IMR-90 (cell line): ENCODE results near the gene CUBN. TPM values are rescaled to one million over a fixed set of nuclear protein-coding genes. Genes with fewer than 3 reads are reported as not detected.

Experiments used
- ATAC-seq: fragments of 200-7000 bp; cut with Tn5 transposase; 2 replicates; pipeline ENCODE4 v1.9.1; 2020; ENCODE audit warnings: low read depth, mild to moderate bottlenecking, moderate library complexity
- BruUV-seq: library from RNA; stranded (reverse); fragments of 400-500 nt; replicated peaks from 2 replicates; lab custom pipeline; 2021; lab: Mats Ljungman, UMichigan
- CTCF ChIA-PET: fragments of 300-600 bp; formaldehyde crosslinking; extraction: SDS; loops from one replicate; lab custom pipeline; 2021; ENCODE audit warnings: antibody characterized with exemption; lab: Yijun Ruan, JAX
- POLR2A ChIA-PET: fragments of 300-600 bp; sonication (Branson Sonifier 250); formaldehyde crosslinking; loops from one replicate; lab custom pipeline; 2022; ENCODE audit warnings: antibody characterized with exemption; ENCODE audit not compliant: unreplicated experiment; lab: Charles Lee
- DNase-seq: peaks from one replicate; pipeline ENCODE4 v3.0.0; 2013
- H2AFZ ChIP-seq: replicated peaks from 2 replicates; pipeline ENCODE3; 2013; ENCODE audit warnings: low read length, mild to moderate bottlenecking; ENCODE audit not compliant: poor library complexity
- H2AK5ac ChIP-seq: 2 replicates; pipeline ENCODE4 v1.6.1; 2013; ENCODE audit warnings: low read depth, low read length, inconsistent platforms
- H2AK9ac ChIP-seq: replicated peaks from 2 replicates; pipeline ENCODE3; 2013; ENCODE audit warnings: mild to moderate bottlenecking, low read depth, low read length, moderate library complexity; ENCODE audit not compliant: poor library complexity
- H2BK120ac ChIP-seq: 2 replicates; pipeline ENCODE4 v1.6.1; 2013; ENCODE audit warnings: low read depth, low read length, inconsistent platforms
- H2BK15ac ChIP-seq: 3 replicates; pipeline ENCODE4 v1.6.1; 2013; ENCODE audit warnings: low read depth, low read length, inconsistent platforms
- H2BK20ac ChIP-seq: 2 replicates; pipeline ENCODE4 v1.6.1; 2013; ENCODE audit warnings: low read depth, mild to moderate bottlenecking, inconsistent platforms, low read length, moderate library complexity
- H2BK5ac ChIP-seq: 2 replicates; pipeline ENCODE4 v1.6.1; 2013; ENCODE audit warnings: mild to moderate bottlenecking, low read depth, low read length, inconsistent platforms; ENCODE audit not compliant: poor library complexity, severe bottlenecking
- H3K14ac ChIP-seq: replicated peaks from 2 replicates; pipeline ENCODE4 v1.6.1; 2013; ENCODE audit warnings: low read depth, low read length, inconsistent platforms
- H3K18ac ChIP-seq: 2 replicates; pipeline ENCODE4 v1.6.1; 2013; ENCODE audit warnings: low read depth, low read length, control low read depth
- H3K23ac ChIP-seq: 2 replicates; pipeline ENCODE4 v1.6.1; 2013; ENCODE audit warnings: low read depth, low read length, inconsistent platforms
- H3K27ac ChIP-seq: 2 replicates; pipeline ENCODE4 v1.5.1; 2013; ENCODE audit warnings: mild to moderate bottlenecking, control low read depth, low read length; ENCODE audit not compliant: insufficient read depth
- H3K27me3 ChIP-seq: 2 replicates; pipeline ENCODE4 v1.6.1; 2013; ENCODE audit warnings: low read length; ENCODE audit not compliant: control insufficient read depth, insufficient read depth
- H3K36me3 ChIP-seq: 2 replicates; pipeline ENCODE4 v1.6.1; 2013; ENCODE audit warnings: low read length, mixed read lengths; ENCODE audit not compliant: control insufficient read depth, insufficient read depth
- H3K4ac ChIP-seq: 2 replicates; pipeline ENCODE4 v1.6.1; 2013; ENCODE audit warnings: low read depth, low read length, inconsistent platforms
- H3K4me1 ChIP-seq: 2 replicates; pipeline ENCODE4 v1.6.1; 2013; ENCODE audit warnings: low read length, mixed read lengths; ENCODE audit not compliant: control insufficient read depth, insufficient read depth
- H3K4me2 ChIP-seq: 2 replicates; pipeline ENCODE4 v1.6.1; 2013; ENCODE audit warnings: low read depth, mild to moderate bottlenecking, control low read depth, low read length, moderate library complexity
- H3K4me3 ChIP-seq: 2 replicates; pipeline ENCODE4 v1.5.1; 2013; ENCODE audit warnings: low read depth, mild to moderate bottlenecking, control low read depth, low read length, moderate library complexity; ENCODE audit not compliant: insufficient read depth
- H3K56ac ChIP-seq: 2 replicates; pipeline ENCODE4 v1.6.1; 2013; ENCODE audit warnings: low read length, inconsistent platforms; ENCODE audit not compliant: insufficient read depth; ENCODE audit errors: extremely low read depth
- H3K79me1 ChIP-seq, 2 experiments: 2 replicates each; pipeline ENCODE4 v1.6.1; 2013; ENCODE audit warnings: low read length in 2 of 2, inconsistent platforms in 1 of 2, low read depth in 1 of 2
- H3K9ac ChIP-seq: 2 replicates; pipeline ENCODE4 v1.6.1; 2013; ENCODE audit warnings: low read depth, low read length, control low read depth
- H3K9me1 ChIP-seq: 2 replicates; pipeline ENCODE4 v1.6.1; 2013; ENCODE audit warnings: low read length, inconsistent platforms; ENCODE audit not compliant: insufficient read depth
- H3K9me3 ChIP-seq: 2 replicates; pipeline ENCODE4 v1.6.1; 2013; ENCODE audit warnings: low read length; ENCODE audit not compliant: control insufficient read depth, insufficient read depth
- H4K20me1 ChIP-seq: 2 replicates; pipeline ENCODE4 v1.6.1; 2013; ENCODE audit warnings: low read length, inconsistent platforms; ENCODE audit not compliant: insufficient read depth
- H4K5ac ChIP-seq: 2 replicates; pipeline ENCODE4 v1.6.1; 2013; ENCODE audit warnings: mild to moderate bottlenecking, low read depth, low read length, control low read depth
- H4K8ac ChIP-seq, 2 experiments: 2 replicates each; pipeline ENCODE4 v1.6.1; 2013; ENCODE audit warnings: low read depth in 2 of 2, low read length in 2 of 2, control low read depth in 1 of 2, inconsistent platforms in 1 of 2
- H4K91ac ChIP-seq: 2 replicates; pipeline ENCODE4 v1.6.1; 2013; ENCODE audit warnings: low read depth, low read length, inconsistent platforms; ENCODE audit not compliant: insufficient read depth
- CEBPB ChIP-seq: IDR thresholded peaks from 2 replicates; pipeline ENCODE4 v1.6.1; 2012; ENCODE audit warnings: low read depth, low read length, improper control_type of control experiment
- CHD1 ChIP-seq: IDR thresholded peaks from 2 replicates; pipeline ENCODE4 v1.6.1; 2012; ENCODE audit warnings: low read depth, low read length, improper control_type of control experiment
- ELK1 ChIP-seq: fragments of 150-350 bp; IDR thresholded peaks from 2 replicates; pipeline ENCODE4 v1.6.1; 2016; ENCODE audit warnings: low read depth, mild to moderate bottlenecking, low read length, moderate library complexity, borderline replicate concordance
- FOS ChIP-seq: fragments of 150-350 bp; IDR thresholded peaks from 2 replicates; pipeline ENCODE4 v1.6.1; 2016; ENCODE audit warnings: low read depth, low read length
- MAFK ChIP-seq: IDR thresholded peaks from 2 replicates; pipeline ENCODE4 v1.6.1; 2012; ENCODE audit warnings: low read depth, low read length, improper control_type of control experiment
- MAZ ChIP-seq: IDR thresholded peaks from 2 replicates; pipeline ENCODE4 v1.6.1; 2012; ENCODE audit warnings: low read depth, mild to moderate bottlenecking, low read length, improper control_type of control experiment, moderate library complexity, borderline replicate concordance
- MXI1 ChIP-seq: IDR thresholded peaks from 2 replicates; pipeline ENCODE4 v1.6.1; 2012; ENCODE audit warnings: low read depth, mild to moderate bottlenecking, low read length, moderate library complexity, borderline replicate concordance
- NFE2L2 ChIP-seq: fragments of 150-350 bp; IDR thresholded peaks from 2 replicates; pipeline ENCODE4 v1.6.1; 2016; ENCODE audit warnings: low read depth, mild to moderate bottlenecking, low read length
- POLR2A ChIP-seq: IDR thresholded peaks from 2 replicates; pipeline ENCODE4 v1.6.1; 2012; ENCODE audit warnings: mild to moderate bottlenecking, low read depth, low read length
- RAD21 ChIP-seq: IDR thresholded peaks from 2 replicates; pipeline ENCODE4 v1.6.1; 2012; ENCODE audit warnings: low read length, improper control_type of control experiment
- RCOR1 ChIP-seq: IDR thresholded peaks from 2 replicates; pipeline ENCODE4 v1.6.1; 2012; ENCODE audit warnings: mild to moderate bottlenecking, low read length, improper control_type of control experiment; ENCODE audit not compliant: insufficient replicate concordance
- SMC3 ChIP-seq: fragments of 150-350 bp; IDR thresholded peaks from 2 replicates; pipeline ENCODE4 v1.6.1; 2016; ENCODE audit warnings: low read depth, mild to moderate bottlenecking, antibody characterized with exemption, low read length, moderate library complexity
- USF2 ChIP-seq: fragments of 150-350 bp; IDR thresholded peaks from 2 replicates; pipeline ENCODE4 v1.6.1; 2017; ENCODE audit warnings: mild to moderate bottlenecking, antibody characterized with exemption, low read length, low read depth
- WGBS, 2 experiments: methylation state at CpG; one replicate each; pipeline versions ENCODE4 v1.1.5 to v1.1.7; 2013; ENCODE audit warnings: missing lambda C conversion rate in 2 of 2; ENCODE audit not compliant: insufficient read length in 1 of 2; ENCODE audit errors: extremely low coverage in 2 of 2; 5-methylcytosine and 5-hydroxymethylcytosine counted together
- dilution Hi-C: fragments of 300-500 bp; cut with HindIII; formaldehyde crosslinking; loops from one replicate; pipeline ENCODE4 v1.14.3; 2018; ENCODE audit warnings: low sequenced_read_pairs; ENCODE audit not compliant: unreplicated experiment
- in situ Hi-C: fragments of 300-500 bp; cut with MboI; formaldehyde crosslinking; loops from 3 replicates; pipeline ENCODE4 v1.14.3; 2019; ENCODE audit warnings: low sequenced_read_pairs, inconsistent platforms, mixed read lengths
- intact Hi-C: fragments of 100-400 bp; cut with micrococcal nuclease; formaldehyde crosslinking; loops from 2 replicates; pipeline ENCODE4 v1.10.0; 2022
- polyA plus RNA-seq, 3 experiments: library from polyadenylated mRNA; depleted of rRNA; stranded (reverse); fragments of >200 nt; gene quantifications; 2 replicates each; pipeline ENCODE4 v1.2.3, GENCODE V29; 2012; ENCODE audit warnings: low replicate concordance in 1 of 3
- total RNA-seq: library from RNA; depleted of rRNA; stranded (reverse); fragments of >200 nt; gene quantifications from 2 replicates; pipeline ENCODE4 v1.2.3, GENCODE V29; 2012
- TF ChIP-seq, protein P1 (sequence below): conservative IDR thresholded peaks from 2 replicates; pipeline ENCODE4 v1.5.1; 2012; ENCODE audit warnings: mild to moderate bottlenecking, low read depth, low read length, improper control_type of control experiment

CUBN gene
- total and polyA plus RNA-seq, 2 of the 4 experiments (the other 2 are of a cell fraction) = 0.19 to 0.54 TPM

- H3K36me3 ChIP-seq = no peaks in the 10 kb centered on the region
- 0 out of 2 replicates have a peak overlapping the region, but pooled peaks have one; percentile 7 for H4K91ac ChIP-seq
- no peak overlapping the region for H3K27ac ChIP-seq
- no peaks in the 10 kb centered on the region for H3K9me3 ChIP-seq
- DNase-seq (no peak), ATAC-seq (no peak)
- H3K14ac ChIP-seq = peak overlapping the region; percentile 34; the same call in 1 of the 2 replicates
- H2BK5ac ChIP-seq = no peak overlapping the region
- peak overlapping the region in 1 of 2 experiments; percentile 14; a peak in 2 of 4 replicates for H4K8ac ChIP-seq
- no peaks in the 10 kb centered on the region for H4K20me1 ChIP-seq
- no peak overlapping the region for H3K4me2 ChIP-seq
- peak overlapping the region; percentile 18; the same call in 1 of the 2 replicates for H4K5ac ChIP-seq
- dilution Hi-C loops = no loop called here
- H3K18ac ChIP-seq = peak overlapping the region; percentile 87; the same call in 1 of the 2 replicates
- 96% methylated on average over 5 of the region's 12 CpGs; no CpG with 5 or more reads in 1 of the 2 experiments for WGBS, 2 experiments
- POLR2A ChIA-PET = no interaction called here
- H3K4me3 ChIP-seq = no peak overlapping the region
- no peak overlapping the region for H2AK9ac ChIP-seq
- peaks cover 13% of the 10 kb centered on the region for H3K4me1 ChIP-seq
- peak overlapping the region; percentile 80 for H2AK5ac ChIP-seq
- peaks cover 0 to 12% of the 10 kb centered on the region in 2 experiments; a peak in 3 of 4 replicates for H3K79me1 ChIP-seq
- in situ Hi-C loops = no loop called here
- BruUV-seq = no TSS peak
- H3K4ac ChIP-seq = peak overlapping the region; percentile 34; the same call in 1 of the 2 replicates
- CTCF ChIA-PET = no interaction called here
- intact Hi-C loops = no loop called here
- peaks cover 3% of the 10 kb centered on the region; the same call in 1 of the 2 replicates for H3K9me1 ChIP-seq
- no peak overlapping the region for H3K9ac ChIP-seq
- peak overlapping the region; percentile 72 for H2BK20ac ChIP-seq
- no peak overlapping the region for H3K23ac ChIP-seq
- peak overlapping the region; percentile 81; the same call in 1 of the 3 replicates for H2BK15ac ChIP-seq
- H3K27me3 ChIP-seq = no peaks in the 10 kb centered on the region
- no peak overlapping the region for H3K56ac ChIP-seq
- H2BK120ac ChIP-seq = peak overlapping the region; percentile 41
- no peak overlapping the region for H2AFZ ChIP-seq
- TF ChIP-seq CEBPB (no peak), MAZ (no peak), USF2 (no peak), RAD21 (no peak), SMC3 (no peak), MXI1 (no peak), CHD1 (no peak), MAFK (no peak), NFE2L2 (no peak), FOS (no peak), RCOR1 (no peak), ELK1 (no peak), POLR2A (no peak)
- TF ChIP-seq, protein P1, sequence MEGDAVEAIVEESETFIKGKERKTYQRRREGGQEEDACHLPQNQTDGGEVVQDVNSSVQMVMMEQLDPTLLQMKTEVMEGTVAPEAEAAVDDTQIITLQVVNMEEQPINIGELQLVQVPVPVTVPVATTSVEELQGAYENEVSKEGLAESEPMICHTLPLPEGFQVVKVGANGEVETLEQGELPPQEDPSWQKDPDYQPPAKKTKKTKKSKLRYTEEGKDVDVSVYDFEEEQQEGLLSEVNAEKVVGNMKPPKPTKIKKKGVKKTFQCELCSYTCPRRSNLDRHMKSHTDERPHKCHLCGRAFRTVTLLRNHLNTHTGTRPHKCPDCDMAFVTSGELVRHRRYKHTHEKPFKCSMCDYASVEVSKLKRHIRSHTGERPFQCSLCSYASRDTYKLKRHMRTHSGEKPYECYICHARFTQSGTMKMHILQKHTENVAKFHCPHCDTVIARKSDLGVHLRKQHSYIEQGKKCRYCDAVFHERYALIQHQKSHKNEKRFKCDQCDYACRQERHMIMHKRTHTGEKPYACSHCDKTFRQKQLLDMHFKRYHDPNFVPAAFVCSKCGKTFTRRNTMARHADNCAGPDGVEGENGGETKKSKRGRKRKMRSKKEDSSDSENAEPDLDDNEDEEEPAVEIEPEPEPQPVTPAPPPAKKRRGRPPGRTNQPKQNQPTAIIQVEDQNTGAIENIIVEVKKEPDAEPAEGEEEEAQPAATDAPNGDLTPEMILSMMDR = no peak
These were observed 55.7 kb downstream of the CUBN start for GRCh38 chr10:17073725-17074540.
